NCI-H748 (cell line): ENCODE measurements around the gene HIBADH.
"Not testable (repeated sequence)": the region's sequence is repeated elsewhere in the genome, so short reads cannot be mapped to it uniquely, and the experiment has no call there.

Experiments used
- DNase-seq: peaks from one replicate; lab custom pipeline; 2025; ENCODE audit not compliant: unreplicated experiment; lab: John Stamatoyannopoulos, UW

HIBADH gene

GRCh38 chr7:27511370-27511769, 151.3 kb downstream of the HIBADH start:
- DNase-seq: not testable (repeated sequence)

- no peak for DNase-seq
These were observed 152.1 kb downstream of the HIBADH start for GRCh38 chr7:27510541-27510940.

- not testable (repeated sequence) for DNase-seq
These were observed 160.8 kb downstream of the HIBADH start for GRCh38 chr7:27501879-27502278.

DNA sequence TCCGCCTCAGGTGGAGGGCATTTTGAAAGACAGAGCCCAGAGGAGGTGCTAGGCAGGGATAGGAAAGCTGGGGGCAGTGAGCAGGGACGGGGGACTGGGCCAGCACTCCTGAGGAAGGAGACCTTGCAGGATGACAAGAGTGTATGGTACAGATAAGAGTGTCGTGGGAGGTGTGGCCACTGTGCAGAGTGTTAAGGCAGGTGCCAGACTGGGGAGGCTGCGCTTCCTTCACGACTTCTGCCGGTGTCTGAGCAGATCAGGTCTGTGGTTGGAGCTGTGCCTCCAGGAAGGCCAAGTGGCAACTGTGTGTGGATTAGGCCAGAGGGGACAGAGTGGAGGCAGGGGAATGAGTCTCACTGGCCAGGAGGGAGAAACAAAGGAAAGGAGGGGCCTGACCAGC, 161.7 kb downstream of the HIBADH start:
- no peak for DNase-seq

GRCh38 chr7:27492224-27492623, 170.5 kb downstream of the HIBADH start:
- DNase-seq: no peak

GRCh38 chr7:27491534-27491933, 171.1 kb downstream of the HIBADH start:
- DNase-seq: no peak

DNA sequence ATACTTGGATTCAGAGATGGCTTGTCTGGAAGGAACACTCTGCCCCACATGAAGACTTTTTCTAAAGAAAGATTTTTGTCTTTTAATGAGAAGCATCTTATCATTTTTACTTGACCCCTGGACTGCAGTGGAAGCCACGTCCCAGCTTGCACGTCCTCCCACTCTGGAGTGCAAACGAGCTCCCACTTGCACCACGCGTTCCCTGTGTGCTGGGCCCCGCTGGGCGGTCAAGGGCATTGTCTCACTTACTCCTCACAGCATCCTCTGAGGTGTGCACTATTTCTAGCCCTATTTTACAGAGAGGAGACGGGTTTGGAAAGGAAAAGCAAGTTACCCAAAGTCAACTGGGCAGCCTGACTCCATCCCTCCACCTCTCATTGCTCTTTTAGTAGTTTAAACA, 175.2 kb downstream of the HIBADH start:
- DNase-seq: no peak

DNA sequence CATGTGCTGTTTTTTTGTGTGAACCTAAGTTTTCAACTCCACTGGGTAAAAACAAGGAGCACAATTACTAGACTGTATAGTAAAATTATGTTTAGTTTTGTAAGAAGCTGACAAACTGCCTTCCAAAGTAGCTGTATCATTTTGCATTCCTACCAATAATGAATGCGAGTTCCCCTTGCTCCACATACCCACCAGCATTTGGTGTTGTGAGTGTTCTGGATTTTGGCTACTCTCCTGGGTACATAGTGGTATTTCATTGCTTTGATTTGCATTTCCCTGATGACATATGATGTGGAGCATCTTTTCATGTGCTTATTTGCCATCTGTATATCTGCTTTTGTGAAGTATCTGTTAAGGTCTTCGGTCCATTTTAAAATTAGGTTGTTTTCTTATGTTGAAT, 178.2 kb downstream of the HIBADH start:
- no peak for DNase-seq

DNA sequence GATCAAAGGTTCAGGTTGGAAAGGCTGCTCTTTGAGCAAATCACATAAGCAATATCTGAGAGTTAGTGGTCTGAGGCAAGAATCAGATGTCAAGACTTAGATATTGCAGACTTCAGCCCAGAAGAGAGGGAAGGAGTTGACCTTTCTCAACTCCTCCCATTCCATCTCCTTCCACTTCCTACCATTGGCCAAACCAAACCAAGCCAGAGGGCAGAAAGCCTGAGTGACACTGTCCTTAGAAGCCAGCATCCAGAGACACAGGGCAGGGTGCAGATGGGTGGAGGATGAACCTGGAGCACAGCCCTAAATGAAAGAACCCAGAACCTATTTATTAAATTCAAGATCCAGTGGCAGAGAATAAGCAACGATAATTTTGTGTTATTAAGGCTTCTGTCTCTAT, 180.5 kb downstream of the HIBADH start:
- no peak for DNase-seq

GRCh38 chr7:27478556-27478955, 184.1 kb downstream of the HIBADH start:
- DNase-seq: no peak

GRCh38 chr7:27478084-27478483, 184.6 kb downstream of the HIBADH start:
- no peak for DNase-seq

DNA sequence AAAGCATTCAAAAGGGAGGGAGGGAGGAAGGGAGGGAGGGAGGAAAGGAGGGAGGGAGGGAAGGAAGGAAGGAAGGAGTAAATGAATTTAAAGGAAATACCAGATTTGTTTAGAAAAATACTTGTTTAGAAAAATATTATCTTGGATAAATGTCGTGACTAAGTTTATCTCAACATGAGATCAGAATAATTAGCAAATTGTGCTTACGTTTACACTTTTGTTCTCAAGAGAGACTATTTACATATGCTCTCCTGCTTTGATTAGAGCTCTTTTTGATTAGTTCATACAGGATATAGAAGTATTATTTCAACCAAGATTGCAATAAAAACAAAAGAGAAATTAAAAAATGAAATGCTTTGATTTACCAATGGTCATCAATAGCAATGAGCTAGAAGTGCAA, 186.2 kb downstream of the HIBADH start:
- DNase-seq: no peak
